ENCODE measurements around the gene ACVR2A.

The ACVR2A gene

DNA sequence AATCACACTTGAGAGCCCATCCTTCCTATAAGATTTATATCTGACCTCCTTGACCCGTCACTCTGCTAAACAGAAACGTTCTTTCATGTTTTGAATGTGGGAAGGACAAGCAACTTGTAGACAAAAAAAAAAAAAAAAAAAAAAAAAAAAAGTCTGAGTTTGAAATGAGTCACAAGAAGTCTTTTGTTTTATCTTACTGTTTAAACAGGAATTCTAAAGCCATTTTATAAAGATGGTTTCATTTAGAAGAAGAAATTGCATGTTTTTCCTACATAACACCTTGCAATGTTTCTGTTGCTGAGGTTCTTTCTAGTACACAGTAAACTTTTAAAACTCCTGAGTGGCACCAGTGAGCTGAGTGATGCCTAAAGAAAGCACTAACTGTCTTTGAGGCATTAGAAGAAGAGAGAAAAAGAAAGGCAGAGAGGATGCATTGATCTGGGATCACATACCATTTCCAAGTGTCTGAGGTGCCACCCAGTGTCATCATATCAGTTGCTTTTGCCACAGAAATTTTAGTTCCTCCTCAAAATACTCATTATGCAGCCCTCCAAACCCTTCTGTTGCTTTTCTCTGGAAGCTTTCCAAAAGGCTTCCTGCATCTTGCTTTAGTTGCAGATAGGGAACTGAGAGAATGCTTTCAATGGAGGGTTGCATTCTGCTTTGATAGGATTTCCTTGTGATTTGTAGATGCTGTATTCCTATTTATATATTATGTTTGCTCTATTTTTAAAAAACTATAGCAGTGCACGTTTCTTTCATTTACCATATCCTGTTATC is 69.1 kb downstream of the ACVR2A start:
- no peak for TF ChIP-seq CTCF (IDR thresholded peaks at IDR 0.05)
- H3K27ac ChIP-seq = no peak overlapping the region
- no peaks in the 10 kb centered on the region for H3K27me3 ChIP-seq

GRCh38 chr2:147916067-147916466 is 71.2 kb downstream of the ACVR2A start:
- H3K27ac ChIP-seq = no peak overlapping the region
- no peaks in the 10 kb centered on the region for H3K9me3 ChIP-seq
- no peak for TF ChIP-seq CTCF (IDR thresholded peaks at IDR 0.05)
- no peak overlapping the region for H3K4me3 ChIP-seq (ENCODE audit: low read depth in 1 of 2, low read length in 1 of 2)
- H3K36me3 ChIP-seq = no peaks in the 10 kb centered on the region
- H3K27me3 ChIP-seq = no peaks in the 10 kb centered on the region
- peaks cover 6 to 16% of the 10 kb centered on the region in 2 experiments for H3K4me1 ChIP-seq (ENCODE audit: control insufficient read depth in 1 of 2, insufficient read depth in 1 of 2, low read depth in 1 of 2, low read length in 1 of 2)

More for the DNA sequence above, 69.1 kb downstream of the ACVR2A start:
- no peak overlapping the region for H3K4me3 ChIP-seq (ENCODE audit: low read depth in 1 of 2, low read length in 1 of 2)
- no peaks in the 10 kb centered on the region for H3K36me3 ChIP-seq
- peaks cover 9 to 19% of the 10 kb centered on the region in 2 experiments for H3K4me1 ChIP-seq (ENCODE audit: control insufficient read depth in 1 of 2, insufficient read depth in 1 of 2, low read depth in 1 of 2, low read length in 1 of 2)
- no peaks in the 10 kb centered on the region for H3K9me3 ChIP-seq

- Histone ChIP-seq H3K27ac (no peak overlapping the region), H3K27me3 (no peaks in the 10 kb centered on the region)
Measured at GRCh38 chr2:147916723-147917122, 71.9 kb downstream of the ACVR2A start.

DNA sequence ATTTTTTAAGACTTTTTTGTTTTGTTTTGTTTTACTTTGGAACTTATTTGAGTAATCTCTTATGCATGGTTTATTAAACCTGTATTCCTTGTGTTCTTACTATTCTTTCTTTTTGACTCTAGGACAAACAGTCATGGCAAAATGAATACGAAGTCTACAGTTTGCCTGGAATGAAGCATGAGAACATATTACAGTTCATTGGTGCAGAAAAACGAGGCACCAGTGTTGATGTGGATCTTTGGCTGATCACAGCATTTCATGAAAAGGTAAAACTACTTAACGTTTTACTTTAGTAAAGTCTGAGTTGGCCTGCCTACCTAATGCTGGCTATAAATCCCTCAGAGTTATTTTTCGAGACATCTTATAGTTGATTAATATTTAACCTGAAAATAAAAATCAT is 72.3 kb downstream of the ACVR2A start:
- Histone ChIP-seq H3K27me3 (no peaks in the 10 kb centered on the region), H3K36me3 (no peaks in the 10 kb centered on the region), H3K4me3 (ENCODE audit: low read depth in 1 of 2, low read length in 1 of 2) (no peak overlapping the region), H3K27ac (no peak overlapping the region), H3K4me1 (ENCODE audit: control insufficient read depth in 1 of 2, insufficient read depth in 1 of 2, low read depth in 1 of 2, low read length in 1 of 2) (peaks cover 6 to 16% of the 10 kb centered on the region in 2 experiments), H3K9me3 (no peaks in the 10 kb centered on the region)
- no peak for TF ChIP-seq CTCF (IDR thresholded peaks at IDR 0.05)

More at GRCh38 chr2:147916723-147917122, 71.9 kb downstream of the ACVR2A start:
- no peaks in the 10 kb centered on the region for H3K9me3 ChIP-seq
- H3K4me3 ChIP-seq (ENCODE audit: low read depth in 1 of 2, low read length in 1 of 2) = no peak overlapping the region
- H3K4me1 ChIP-seq (ENCODE audit: control insufficient read depth in 1 of 2, insufficient read depth in 1 of 2, low read depth in 1 of 2, low read length in 1 of 2) = peaks cover 6 to 16% of the 10 kb centered on the region in 2 experiments
- H3K36me3 ChIP-seq = no peaks in the 10 kb centered on the region
- no peak for TF ChIP-seq CTCF (IDR thresholded peaks at IDR 0.05)

DNA sequence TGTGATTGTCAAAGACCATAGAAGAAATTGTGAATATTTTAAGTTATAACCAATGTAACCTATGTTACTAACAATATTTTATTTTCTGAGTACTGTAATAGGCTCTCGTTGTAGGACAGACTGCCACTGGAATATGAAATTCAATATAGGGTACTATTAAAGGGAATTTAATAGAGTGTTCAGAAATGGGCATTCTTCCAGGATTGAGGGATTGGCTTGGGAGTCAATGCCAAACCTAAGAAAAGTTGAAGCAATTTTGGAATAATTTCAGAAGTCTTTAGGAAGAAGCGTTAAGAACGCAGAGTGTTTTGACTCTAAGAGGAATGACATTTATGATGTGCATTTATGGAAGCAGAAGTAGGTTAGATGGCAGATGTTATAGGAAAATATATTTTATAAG is 79.0 kb downstream of the ACVR2A start:
- no peak overlapping the region for H3K27ac ChIP-seq
- H3K27me3 ChIP-seq = no peaks in the 10 kb centered on the region
- no peaks in the 10 kb centered on the region for H3K9me3 ChIP-seq
- no peak overlapping the region for H3K4me3 ChIP-seq (ENCODE audit: low read depth in 1 of 2, low read length in 1 of 2)
- H3K4me1 ChIP-seq (ENCODE audit: control insufficient read depth in 1 of 2, insufficient read depth in 1 of 2, low read depth in 1 of 2, low read length in 1 of 2) = peaks cover 0 to 8% of the 10 kb centered on the region in 2 experiments
- TF ChIP-seq CTCF (IDR thresholded peaks at IDR 0.05) = no peak
- no peaks in the 10 kb centered on the region for H3K36me3 ChIP-seq

All from neutrophil (primary cell).